GM21786 (cell line): ENCODE measurements around the gene TBC1D5.
"Not testable (repeated sequence)": the region's sequence is repeated elsewhere in the genome, so short reads cannot be mapped to it uniquely, and the experiment has no call there.

Experiments used
- ATAC-seq: cut with Tn5 transposase; IDR thresholded peaks from one replicate; pipeline ENCODE4 v1.9.1; 2021; ENCODE audit not compliant: unreplicated experiment

Gene TBC1D5

GRCh38 chr3:17423786-17424536 is 318.5 kb downstream of the TBC1D5 start:
- ATAC-seq = peak; percentile 65

DNA sequence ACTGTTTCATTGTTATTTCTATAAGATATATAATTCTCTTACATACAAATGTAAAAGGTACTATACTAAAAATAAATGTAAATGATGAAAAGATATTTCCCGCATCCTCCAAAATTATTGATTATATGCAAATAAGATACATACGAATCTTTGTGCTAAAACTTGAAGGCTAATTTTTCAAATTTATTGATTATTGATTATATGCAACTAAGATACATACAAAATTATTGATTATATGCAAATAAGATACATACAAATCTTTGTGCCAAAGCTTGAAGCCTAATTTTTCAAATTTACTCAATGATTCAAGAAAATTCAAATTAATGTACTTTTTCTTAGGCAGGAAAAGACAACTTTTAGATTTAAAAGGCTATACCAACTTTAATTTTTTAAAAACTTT is 319.8 kb downstream of the TBC1D5 start:
- ATAC-seq = no peak

DNA sequence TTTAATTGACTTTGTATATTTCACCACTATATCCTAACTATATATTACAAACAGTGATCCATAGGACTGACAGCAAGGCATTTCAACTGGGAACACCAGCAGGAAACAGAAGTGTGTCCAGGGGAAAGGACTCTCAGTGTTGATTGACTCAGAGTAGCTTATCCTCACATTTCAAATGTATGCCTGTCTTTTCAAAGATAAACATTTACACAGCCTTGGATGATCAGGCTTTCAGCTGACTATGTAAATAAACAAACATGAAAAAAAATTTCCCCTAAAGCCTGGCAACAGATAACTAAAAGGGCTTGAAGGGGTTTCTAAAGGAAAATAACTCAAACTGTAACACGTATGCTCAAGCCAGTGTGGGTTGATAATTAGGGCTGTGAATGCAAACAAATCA is 321.8 kb downstream of the TBC1D5 start:
- ATAC-seq = no peak

DNA sequence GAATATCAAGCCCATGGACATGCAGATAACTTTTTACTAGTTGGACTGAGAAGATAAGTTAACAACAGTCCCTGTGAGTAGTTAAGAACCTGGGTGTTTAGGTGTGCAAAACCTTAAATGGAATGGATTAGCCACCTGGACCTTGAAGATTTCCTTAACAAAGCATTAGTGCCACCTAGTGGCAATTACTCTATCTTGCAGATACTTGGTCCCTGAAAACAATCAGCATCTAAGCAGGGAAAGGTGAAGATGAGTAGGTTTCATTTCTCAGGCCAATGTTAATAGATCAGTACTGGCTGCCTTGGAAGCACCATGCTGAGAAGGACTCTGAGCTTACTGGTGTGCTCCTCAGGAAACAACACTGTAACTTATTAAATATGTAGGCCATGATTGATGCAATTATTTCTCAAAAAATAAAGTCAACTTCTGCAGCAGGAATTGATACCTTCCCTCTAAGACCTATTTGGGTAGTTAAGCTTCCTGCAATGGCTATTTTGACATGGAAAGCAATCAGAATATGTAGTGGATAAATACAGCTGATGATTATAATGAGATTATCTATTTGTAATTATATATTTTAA is 329.4 kb downstream of the TBC1D5 start:
- peak; percentile 75 for ATAC-seq

DNA sequence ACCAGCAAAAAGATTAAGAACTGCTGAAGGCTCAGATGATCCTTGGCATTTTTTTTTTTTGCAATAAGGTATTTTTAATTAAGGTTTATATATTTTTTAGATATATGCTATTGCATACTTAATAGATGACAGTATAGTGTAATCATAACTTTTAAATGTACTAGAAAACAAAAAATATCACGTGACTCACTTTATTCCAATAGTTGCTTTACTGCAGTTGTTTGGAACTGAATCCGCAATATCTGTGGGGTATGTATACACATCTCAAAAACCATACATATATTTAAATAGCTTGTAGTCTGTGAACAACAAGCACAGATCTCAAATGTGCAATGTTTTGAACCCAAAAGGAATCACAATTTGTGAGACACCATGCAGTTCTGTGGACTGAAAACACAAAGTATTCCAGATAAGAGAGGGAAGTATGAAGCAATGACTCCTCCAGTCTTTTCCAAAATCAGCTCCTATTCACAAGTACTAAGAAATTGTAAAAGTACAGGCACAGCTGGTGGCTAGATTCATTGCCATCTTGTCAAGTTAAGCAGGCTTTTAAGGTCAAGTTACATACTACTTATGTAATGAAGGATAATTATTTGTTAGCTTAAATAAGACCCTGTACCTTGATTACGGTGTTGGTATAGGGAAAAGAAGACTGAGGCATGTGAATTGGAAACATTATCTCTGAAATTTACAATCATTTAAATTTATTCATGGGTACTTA is 331.1 kb downstream of the TBC1D5 start:
- ATAC-seq = no peak

DNA sequence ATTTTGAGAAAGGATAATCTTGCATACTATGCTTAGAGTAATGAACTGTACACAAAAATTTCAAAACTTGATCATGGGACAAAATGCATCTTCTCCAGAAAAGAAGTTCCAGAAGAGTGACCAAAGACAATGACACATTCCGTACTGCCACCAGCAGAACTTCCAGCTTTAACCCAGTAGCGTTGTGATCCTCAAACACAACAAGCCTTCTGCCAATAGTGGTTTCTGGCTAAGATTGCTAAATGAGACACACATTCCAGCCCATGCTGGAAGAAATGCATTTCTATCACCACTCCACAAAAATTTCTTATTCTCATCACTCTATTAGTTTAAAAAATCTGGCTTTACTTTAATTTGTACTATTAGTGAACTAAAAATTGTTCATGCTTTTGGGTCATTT is 334.9 kb downstream of the TBC1D5 start:
- ATAC-seq = no peak

DNA sequence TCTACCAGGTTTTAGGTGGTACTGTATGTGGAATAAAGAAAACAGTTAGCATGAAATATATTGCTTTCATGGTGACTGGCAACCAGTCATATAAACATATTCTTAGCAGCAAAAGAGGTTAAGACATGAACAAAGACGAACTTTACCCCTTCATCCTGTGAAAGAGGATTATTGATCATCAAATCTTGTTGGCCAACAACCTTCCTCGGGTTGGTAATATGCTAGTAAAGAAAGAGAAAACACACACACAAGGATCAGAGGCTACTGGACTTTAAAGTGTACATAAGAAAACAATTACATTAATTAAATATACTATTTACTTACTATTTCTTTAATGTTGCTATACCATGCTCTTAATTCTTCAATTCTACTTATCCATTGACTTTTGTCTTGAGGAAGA is 337.9 kb downstream of the TBC1D5 start:
- ATAC-seq = no peak

DNA sequence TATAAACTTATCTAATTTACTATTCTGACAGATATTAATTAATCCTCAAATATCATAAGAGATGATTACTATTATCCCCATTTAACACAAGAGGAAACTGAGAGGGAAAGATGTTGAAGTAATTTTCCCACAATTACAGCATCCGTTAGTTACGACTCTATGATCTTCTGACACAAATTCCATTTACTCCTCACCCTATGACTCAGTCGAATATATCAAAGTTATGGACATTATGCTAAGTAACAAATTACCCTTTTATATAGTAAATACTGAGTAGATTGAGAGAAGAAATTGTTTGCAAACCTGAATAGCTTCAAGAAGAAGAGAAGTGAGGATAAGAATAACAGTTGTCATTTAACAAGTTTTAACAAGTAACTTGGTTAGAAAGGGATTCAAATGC is 340.0 kb downstream of the TBC1D5 start:
- no peak for ATAC-seq

- ATAC-seq = no peak
These were observed 340.5 kb downstream of the TBC1D5 start for GRCh38 chr3:17401912-17402311.

GRCh38 chr3:17399586-17399985 is 342.8 kb downstream of the TBC1D5 start:
- ATAC-seq = peak; percentile 44

DNA sequence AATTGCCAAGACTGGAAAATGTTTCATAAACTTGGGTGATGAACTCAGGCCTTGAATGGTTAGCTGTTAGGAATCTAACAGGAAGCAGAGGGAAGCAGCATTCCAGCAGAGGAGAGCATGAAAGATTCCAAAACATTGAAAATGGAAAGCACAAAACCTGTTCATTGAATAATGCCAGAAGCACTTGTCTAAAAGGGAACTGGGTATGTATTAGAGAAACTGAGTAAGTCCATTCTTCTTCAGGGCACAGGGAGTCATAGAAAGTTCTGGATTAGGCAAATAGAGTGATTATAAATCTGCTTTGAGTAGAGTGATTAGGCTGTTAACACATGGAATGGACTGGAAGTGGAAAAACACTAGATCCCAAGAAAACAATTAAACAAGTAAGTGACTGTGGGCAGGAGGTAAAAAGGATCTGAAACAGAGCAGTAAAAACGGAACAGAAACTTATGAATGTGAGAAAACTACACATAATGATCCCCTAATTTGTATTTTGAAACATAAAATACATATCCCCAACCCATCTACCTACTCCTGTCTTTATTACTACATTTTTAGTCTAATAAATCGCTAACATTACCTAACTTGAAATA is 343.4 kb downstream of the TBC1D5 start:
- peak; percentile 99 for ATAC-seq

GRCh38 chr3:17396036-17396435 is 346.4 kb downstream of the TBC1D5 start:
- ATAC-seq = no peak

DNA sequence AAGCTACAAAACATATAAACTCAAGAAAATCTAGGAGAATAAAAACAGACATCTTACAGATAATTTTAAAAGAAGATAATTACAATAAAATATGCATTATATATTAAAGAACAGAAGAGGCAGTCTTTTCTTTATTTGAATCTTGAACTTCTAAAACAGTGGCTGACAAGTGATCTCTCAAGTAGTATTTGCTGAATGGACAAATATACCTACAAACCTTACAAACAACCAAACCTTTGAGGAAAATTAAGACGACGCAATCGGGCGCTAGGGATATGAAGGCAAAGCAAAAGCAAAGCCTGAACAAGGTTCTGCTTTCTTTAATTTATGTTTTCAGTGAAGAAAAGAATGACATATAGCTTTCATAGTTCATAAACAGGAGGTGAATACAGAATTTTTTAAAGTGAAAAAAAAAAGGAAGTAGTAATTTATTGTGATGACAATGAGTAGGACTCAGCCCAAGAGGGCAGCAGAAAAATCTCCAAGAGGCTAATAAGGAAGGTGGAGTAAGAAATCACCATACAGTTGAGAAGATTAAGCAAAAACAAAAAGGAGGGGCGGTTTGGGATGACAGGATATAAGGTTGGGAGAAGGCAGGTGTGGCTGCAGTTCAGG is 347.8 kb downstream of the TBC1D5 start:
- no peak for ATAC-seq

DNA sequence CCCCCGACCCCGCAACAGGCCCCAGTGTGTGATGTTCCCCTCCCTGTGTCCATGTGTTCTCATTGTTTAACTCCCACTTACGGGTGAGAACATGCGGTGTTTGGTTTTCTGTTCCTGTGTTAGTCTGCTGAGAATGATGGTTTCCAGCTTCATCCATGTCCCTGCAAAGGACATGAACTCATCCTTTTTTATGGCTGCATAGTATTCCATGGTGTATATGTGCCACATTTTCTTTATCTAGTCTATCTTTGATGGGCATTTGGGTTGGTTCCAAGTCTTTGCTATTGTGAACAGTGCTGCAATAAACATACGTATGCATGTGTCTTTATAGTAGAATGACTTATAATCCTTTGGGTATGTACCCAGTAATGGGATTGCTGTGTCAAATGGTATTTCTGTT is 349.9 kb downstream of the TBC1D5 start:
- ATAC-seq = not testable (repeated sequence)

GRCh38 chr3:17390785-17391184 is 351.6 kb downstream of the TBC1D5 start:
- ATAC-seq = no peak

DNA sequence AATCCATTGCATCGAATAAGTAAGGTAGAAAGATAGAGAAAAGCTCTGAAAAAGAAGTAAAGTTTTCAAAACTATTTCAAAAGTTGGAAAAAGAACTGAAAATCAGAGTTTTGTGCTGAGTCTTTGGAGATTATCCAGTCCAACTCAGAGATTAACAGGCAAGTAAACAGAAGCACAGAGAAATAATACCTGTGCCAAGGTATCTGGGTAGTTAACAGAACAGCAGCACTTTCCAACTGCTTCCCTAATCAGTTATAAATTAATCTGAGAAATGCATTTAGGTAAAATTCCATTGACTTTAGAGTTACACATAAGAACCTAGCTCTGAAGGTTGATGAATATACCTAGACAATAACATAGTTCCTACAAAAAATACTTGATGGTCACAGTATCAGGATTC is 355.3 kb downstream of the TBC1D5 start:
- ATAC-seq = no peak

GRCh38 chr3:17386432-17386831 is 356.0 kb downstream of the TBC1D5 start:
- ATAC-seq = no peak

DNA sequence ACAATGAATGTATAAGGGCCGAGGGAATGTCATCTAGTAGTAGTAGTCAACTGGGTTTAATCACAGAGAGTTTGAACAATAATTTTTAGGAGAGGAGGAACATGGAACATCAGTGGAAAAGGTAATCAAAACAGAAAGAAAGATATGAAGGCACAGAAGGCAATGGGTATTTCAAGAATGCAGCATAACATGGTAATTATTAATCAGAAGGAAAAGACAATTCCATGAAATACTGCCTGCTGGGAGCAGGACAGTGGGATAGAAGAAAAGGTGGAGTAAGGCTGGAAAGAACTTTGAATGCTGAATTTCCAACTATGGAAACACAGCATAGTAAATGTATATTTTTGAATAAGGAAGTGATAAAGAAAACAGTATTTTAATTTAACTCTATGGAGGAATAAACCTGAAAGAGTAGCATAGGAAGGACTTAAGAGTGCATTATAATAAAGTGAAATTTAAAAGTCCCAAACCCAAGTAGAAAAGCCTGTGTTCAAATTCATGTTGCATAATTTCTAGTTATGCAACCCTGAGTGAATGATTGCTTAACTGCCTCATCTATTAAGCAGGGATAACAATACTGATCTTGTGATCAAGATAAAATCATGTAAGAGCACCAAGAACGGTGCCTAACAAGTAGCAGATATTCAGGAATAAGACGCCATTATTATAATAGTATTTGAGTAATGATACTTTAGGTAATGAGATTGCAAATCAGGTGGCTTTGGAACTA is 357.7 kb downstream of the TBC1D5 start:
- no peak for ATAC-seq

GRCh38 chr3:17373304-17373703 is 369.1 kb downstream of the TBC1D5 start:
- no peak for ATAC-seq

DNA sequence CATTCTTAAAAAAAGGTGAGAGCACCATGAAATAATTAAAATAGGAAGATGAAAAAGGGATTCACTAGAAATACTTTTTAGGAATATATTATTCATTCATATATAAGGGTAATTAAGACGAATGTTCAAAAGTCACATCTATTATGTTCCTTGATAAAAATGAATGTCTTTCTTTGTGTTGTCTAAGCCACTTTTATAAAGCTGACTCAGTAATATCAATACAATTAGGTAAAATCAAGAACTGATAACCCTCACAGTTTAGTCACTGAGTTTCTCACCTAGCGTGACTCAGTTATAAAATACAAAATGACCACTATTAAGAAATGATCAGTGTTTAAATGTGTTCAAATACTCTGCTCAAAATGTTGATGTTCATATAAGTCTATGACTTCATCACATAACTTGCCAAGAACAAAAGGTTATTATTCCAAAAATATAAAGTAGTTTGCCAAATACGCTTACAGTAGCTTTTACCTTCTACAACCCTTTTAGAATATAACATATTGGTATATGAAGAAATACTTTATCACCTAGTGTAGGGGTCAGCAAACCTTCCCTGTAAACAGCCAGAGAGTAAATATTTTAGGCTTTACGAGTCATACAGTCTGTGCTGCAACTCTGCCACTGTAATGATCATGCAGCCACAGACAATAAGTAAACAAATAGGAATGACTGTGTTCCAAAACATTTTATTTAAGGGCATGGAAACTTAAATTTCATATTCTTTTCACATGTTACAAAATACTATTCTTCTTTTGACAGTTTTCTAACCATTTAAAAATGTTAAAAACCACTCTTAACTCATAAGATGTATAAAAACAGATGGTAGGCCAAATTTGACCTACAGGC is 369.8 kb downstream of the TBC1D5 start:
- no peak for ATAC-seq
